ENCODE measurements around the gene LITAF. TPM values are rescaled to one million over a fixed set of nuclear protein-coding genes. Genes with fewer than 3 reads are reported as not detected.
A peak's percentile ranks its signal among the peaks of the same experiment; 100 is the strongest.

The LITAF gene
- total RNA-seq, result 191 TPM
- long read RNA-seq, transcript LITAF-205 (4 exons, 1,118 nt), result minor isoform, 13 of 413 reads
- long read RNA-seq, transcript LITAF-209 (4 exons, 2,632 nt), result minor isoform, 6 of 413 reads
- long read RNA-seq, transcript LITAF-221 (4 exons, 2,467 nt), result major isoform, 178 of 413 reads
- long read RNA-seq, partial matches to known transcripts, result 59 of 413 reads
- long read RNA-seq, other reads (novel, unspliced or antisense), result 149 of 413 reads

- peak; percentile 94 for DNase-seq (ENCODE audit: low spot score)
Observed at GRCh38 chr16:11586856-11587642, at the start of gene LITAF. LITAF (minus strand) TSS chr16:11586919; CDS start chr16:11556730, 30,189 bp downstream.

GRCh38 chr16:11636172-11636721 is 49.5 kb upstream of the LITAF start:
- DNase-seq (ENCODE audit: low spot score), result no peak

- DNase-seq (ENCODE audit: low spot score), result no peak
Observed at GRCh38 chr16:11635679-11636171, 49.0 kb upstream of the LITAF start.

- DNase-seq (ENCODE audit: low spot score), result no peak
Observed at GRCh38 chr16:11635113-11635652, 48.5 kb upstream of the LITAF start.

GRCh38 chr16:11634312-11634711 is 47.6 kb upstream of the LITAF start:
- no peak for DNase-seq (ENCODE audit: low spot score)

GRCh38 chr16:11633113-11633512 is 46.4 kb upstream of the LITAF start:
- DNase-seq (ENCODE audit: low spot score), result no peak

- no peak for DNase-seq (ENCODE audit: low spot score)
Observed at GRCh38 chr16:11632455-11632939, 45.8 kb upstream of the LITAF start.

GRCh38 chr16:11631214-11631613 is 44.5 kb upstream of the LITAF start:
- no peak for DNase-seq (ENCODE audit: low spot score)

- DNase-seq (ENCODE audit: low spot score), result no peak
Observed at GRCh38 chr16:11630768-11631056, 44.0 kb upstream of the LITAF start.

- DNase-seq (ENCODE audit: low spot score), result no peak
Observed at GRCh38 chr16:11630046-11630767, 43.5 kb upstream of the LITAF start.

GRCh38 chr16:11629071-11630030 is 42.6 kb upstream of the LITAF start:
- DNase-seq (ENCODE audit: low spot score), result no peak

- DNase-seq (ENCODE audit: low spot score), result no peak
Observed at GRCh38 chr16:11627822-11628457, 41.2 kb upstream of the LITAF start.

- no peak for DNase-seq (ENCODE audit: low spot score)
Observed at GRCh38 chr16:11627292-11627663, 40.6 kb upstream of the LITAF start.

- DNase-seq (ENCODE audit: low spot score), result no peak
Observed at GRCh38 chr16:11626657-11627291, 40.1 kb upstream of the LITAF start.

GRCh38 chr16:11625769-11626168 is 39.0 kb upstream of the LITAF start:
- no peak for DNase-seq (ENCODE audit: low spot score)

GRCh38 chr16:11624636-11625607 is 38.2 kb upstream of the LITAF start:
- no peak for DNase-seq (ENCODE audit: low spot score)

- no peak for DNase-seq (ENCODE audit: low spot score)
Observed at GRCh38 chr16:11624205-11624604, 37.5 kb upstream of the LITAF start.

All from mesenteric fat pad (tissue), 1 donor.